Urinary bladder (tissue), 4 donors: ENCODE results near the gene SSUH2. TPM values are rescaled to one million over a fixed set of nuclear protein-coding genes. Genes with fewer than 3 reads are reported as not detected.

Experiments used
- DNase-seq: peaks from one replicate; pipeline ENCODE4 v3.0.0-alpha.2; 2015; ENCODE audit errors: extremely low spot score
- H3K27ac ChIP-seq: one replicate; pipeline ENCODE4 v1.5.1; 2013; ENCODE audit warnings: low read depth, mild to moderate bottlenecking, moderate library complexity
- H3K36me3 ChIP-seq: one replicate; pipeline ENCODE4 v1.6.1; 2013; ENCODE audit warnings: mild to moderate bottlenecking, moderate library complexity; ENCODE audit not compliant: insufficient read depth
- H3K4me1 ChIP-seq: one replicate; pipeline ENCODE4 v1.6.1; 2013; ENCODE audit warnings: mild to moderate bottlenecking, moderate library complexity; ENCODE audit not compliant: insufficient read depth
- H3K4me3 ChIP-seq: one replicate; pipeline ENCODE4 v1.5.1; 2013; ENCODE audit warnings: low read depth, low read length
- WGBS: extraction: QIAGEN DNeasy Blood & Tissue Kit; methylation state at CpG from one replicate; pipeline ENCODE4 v1.1.7; 2013; 5-methylcytosine and 5-hydroxymethylcytosine counted together
- polyA plus RNA-seq: library from polyadenylated mRNA; stranded (reverse); fragments of 200-250 nt; gene quantifications from one replicate; pipeline ENCODE4 v1.2.3, GENCODE V29; 2013
- total RNA-seq: library from RNA; depleted of rRNA; stranded (reverse); fragments of >200 nt; gene quantifications from one replicate; pipeline ENCODE4 v1.2.3, GENCODE V29; 2014
- donor health status: healthy with polysubstance abuse.
- donor health status: healthy.

Gene SSUH2
- total and polyA plus RNA-seq, 2 donors: 0.49 to 0.90 TPM

DNA sequence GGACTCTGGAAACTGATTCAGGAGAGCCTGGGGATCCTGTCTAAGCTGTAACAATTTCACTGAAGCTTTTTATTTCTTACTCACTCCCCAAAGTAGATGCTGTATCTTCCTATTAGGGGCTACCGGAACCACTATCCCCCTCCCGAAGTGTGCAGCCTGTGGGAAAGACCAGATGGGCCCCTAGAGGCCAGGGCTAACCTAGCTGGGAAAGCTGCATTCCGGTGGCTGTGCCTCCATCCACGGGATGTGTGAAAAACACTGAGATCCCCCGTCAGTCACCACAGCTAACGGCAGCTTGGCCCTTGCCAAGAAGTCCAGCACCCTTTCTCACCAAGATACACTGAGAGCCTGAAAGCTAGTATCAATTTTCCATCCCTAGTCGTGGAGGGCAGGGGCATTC is 3.1 kb downstream of the SSUH2 start:
- H3K4me1 ChIP-seq: no peaks in the 10 kb centered on the region
- no peak for DNase-seq
- no peak overlapping the region for H3K27ac ChIP-seq
- WGBS: 74% methylated on average over 7 of the region's 7 CpGs
- no peaks in the 10 kb centered on the region for H3K36me3 ChIP-seq
- no peak overlapping the region for H3K4me3 ChIP-seq

DNA sequence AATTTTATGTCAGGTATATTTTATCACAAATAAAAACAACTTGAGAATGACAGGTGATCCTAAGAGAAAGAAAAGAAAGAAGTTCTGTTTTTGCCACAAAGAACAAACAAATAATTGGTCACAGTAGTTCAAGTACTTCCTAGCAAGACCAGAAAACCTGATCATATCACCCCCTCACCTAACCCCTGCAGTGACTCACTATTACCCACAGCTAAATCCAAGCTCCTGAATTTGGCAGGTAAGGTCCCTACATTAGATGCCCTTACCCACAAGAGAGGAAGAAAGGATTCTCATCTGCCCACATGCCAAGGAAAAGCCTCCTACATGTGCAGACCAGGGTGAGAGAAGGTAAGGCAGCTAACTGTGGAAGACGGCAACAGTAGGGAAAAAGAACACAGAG is 4.4 kb downstream of the SSUH2 start:
- Histone ChIP-seq H3K4me1 (no peaks in the 10 kb centered on the region), H3K4me3 (no peak overlapping the region), H3K27ac (no peak overlapping the region), H3K36me3 (no peaks in the 10 kb centered on the region)
- no peak for DNase-seq
- 98% methylated on average over 1 of the region's 1 CpG for WGBS

DNA sequence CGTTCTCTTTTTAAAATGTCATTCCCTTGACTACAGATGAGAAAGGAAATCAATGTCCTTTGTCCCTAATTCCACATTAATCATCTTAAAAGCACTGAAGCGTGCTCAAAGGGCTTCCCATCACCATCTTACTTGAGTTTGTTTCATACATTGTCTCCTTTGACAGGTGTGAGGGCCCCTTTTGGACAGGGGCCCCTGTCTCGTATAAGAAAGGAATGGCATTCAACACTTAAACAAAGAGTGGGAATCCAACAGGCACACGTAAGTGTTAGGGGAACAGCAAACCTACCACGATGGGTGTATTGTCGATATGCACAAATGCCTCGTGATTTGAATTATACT is 5.0 kb downstream of the SSUH2 start:
- Histone ChIP-seq H3K27ac (no peak overlapping the region), H3K4me3 (no peak overlapping the region), H3K36me3 (no peaks in the 10 kb centered on the region), H3K4me1 (no peaks in the 10 kb centered on the region)
- no peak for DNase-seq
- WGBS: 83% methylated on average over 7 of the region's 7 CpGs

DNA sequence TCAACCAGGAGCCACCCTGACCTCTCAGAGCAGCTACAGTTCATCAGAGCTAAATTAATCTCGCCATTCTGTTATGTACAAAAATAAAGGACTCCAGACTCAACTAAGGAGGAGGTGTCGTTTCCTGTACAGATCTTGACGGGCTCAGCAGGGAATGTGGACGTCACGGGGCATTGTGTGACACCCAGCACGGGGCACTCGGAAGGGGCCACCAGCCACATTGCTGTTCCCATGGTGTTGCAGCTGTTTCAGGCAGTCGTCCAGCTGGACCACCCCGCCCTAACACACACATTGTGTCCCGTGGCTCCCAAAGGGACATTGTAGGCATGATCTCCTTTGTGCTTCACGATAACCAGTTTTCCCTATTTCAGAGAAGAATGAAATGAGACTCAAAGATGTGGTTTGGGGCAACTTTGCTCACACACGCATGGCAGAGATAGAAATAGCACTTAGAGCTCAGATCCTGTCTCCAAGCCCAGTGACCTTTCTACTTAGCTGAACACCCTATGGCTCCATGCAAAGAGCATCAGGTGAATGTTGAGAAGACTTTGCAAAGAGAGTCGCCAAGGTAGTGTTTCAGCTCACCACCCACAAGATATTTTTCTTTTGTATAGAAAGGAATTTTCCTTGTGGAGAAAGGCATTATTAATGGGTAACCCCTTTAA is 5.5 kb downstream of the SSUH2 start:
- Histone ChIP-seq H3K27ac (no peak overlapping the region), H3K4me3 (no peak overlapping the region)

DNA sequence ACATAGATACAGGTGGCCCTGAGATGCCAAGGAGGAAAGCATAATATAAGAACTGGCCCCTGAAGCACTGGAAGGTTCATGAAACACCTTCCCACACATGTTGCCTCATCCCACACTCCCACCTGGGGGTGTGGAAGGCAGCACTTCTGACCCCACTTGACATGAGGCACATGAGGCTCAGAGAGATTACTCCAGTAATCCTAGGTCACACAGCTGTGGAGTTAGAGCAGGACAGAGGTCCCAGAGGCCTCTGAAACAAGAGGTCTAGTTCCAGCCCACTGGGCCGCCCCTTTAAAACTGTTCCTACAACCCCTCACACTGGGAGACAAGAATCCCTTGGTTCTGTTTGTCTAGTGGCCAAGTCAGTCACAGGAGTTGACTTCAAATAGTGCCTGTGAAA is 7.2 kb downstream of the SSUH2 start:
- no peaks in the 10 kb centered on the region for H3K4me1 ChIP-seq
- no peaks in the 10 kb centered on the region for H3K36me3 ChIP-seq
- 97% methylated on average over 1 of the region's 1 CpG for WGBS
- no peak overlapping the region for H3K27ac ChIP-seq
- H3K4me3 ChIP-seq: no peak overlapping the region
- DNase-seq: no peak

More for the DNA sequence above, 5.5 kb downstream of the SSUH2 start:
- WGBS: 80% methylated on average over 13 of the region's 13 CpGs
- no peak for DNase-seq
- H3K36me3 ChIP-seq: no peaks in the 10 kb centered on the region
- no peaks in the 10 kb centered on the region for H3K4me1 ChIP-seq

DNA sequence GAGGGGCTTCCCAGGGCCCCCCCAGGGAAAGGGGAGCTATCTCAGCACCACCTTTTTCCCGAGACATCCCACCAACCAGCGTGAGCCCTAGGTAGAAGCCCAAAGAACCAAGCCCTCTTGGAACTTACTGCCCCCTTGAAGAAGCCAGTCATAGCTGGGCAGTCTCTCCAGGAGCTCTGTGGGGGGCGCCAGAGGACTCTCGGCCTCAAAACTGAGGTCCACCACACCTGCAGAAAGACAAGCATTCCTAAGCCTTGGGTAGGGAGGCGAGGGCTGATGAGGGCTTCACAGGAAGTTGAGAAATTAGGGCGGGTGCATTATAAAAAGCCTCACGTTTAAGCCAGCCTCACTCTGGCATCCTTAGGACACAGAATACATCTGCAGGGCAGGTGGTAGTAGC is 9.0 kb downstream of the SSUH2 start:
- no peaks in the 10 kb centered on the region for H3K36me3 ChIP-seq
- 82% methylated on average over 7 of the region's 7 CpGs for WGBS

DNA sequence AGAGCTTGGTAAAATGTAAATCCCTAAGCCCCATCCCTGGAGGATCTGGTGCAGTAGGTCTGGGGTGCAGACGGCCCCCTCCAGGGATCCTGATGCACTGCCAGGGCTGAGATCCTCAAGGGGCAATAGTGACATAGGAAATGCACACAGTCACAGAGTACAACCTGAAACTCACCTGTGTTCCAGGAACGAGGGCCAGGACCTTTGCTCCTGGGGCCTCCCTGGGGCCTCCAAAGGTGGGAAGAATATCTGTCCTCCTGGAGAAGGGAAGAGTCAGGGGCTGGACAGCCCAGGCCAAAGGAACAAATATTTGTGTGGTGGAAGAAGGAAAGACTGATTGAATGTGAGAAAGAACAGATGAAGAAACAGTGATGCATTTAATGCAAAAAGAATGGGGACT is 9.5 kb downstream of the SSUH2 start:
- no peak overlapping the region for H3K27ac ChIP-seq
- H3K36me3 ChIP-seq: no peaks in the 10 kb centered on the region
- no peaks in the 10 kb centered on the region for H3K4me1 ChIP-seq
- WGBS: 92% methylated on average over 2 of the region's 2 CpGs
- DNase-seq: no peak
- no peak overlapping the region for H3K4me3 ChIP-seq

More for the DNA sequence above, 9.0 kb downstream of the SSUH2 start:
- Histone ChIP-seq H3K4me1 (no peaks in the 10 kb centered on the region), H3K4me3 (no peak overlapping the region), H3K27ac (no peak overlapping the region)
- no peak for DNase-seq

DNA sequence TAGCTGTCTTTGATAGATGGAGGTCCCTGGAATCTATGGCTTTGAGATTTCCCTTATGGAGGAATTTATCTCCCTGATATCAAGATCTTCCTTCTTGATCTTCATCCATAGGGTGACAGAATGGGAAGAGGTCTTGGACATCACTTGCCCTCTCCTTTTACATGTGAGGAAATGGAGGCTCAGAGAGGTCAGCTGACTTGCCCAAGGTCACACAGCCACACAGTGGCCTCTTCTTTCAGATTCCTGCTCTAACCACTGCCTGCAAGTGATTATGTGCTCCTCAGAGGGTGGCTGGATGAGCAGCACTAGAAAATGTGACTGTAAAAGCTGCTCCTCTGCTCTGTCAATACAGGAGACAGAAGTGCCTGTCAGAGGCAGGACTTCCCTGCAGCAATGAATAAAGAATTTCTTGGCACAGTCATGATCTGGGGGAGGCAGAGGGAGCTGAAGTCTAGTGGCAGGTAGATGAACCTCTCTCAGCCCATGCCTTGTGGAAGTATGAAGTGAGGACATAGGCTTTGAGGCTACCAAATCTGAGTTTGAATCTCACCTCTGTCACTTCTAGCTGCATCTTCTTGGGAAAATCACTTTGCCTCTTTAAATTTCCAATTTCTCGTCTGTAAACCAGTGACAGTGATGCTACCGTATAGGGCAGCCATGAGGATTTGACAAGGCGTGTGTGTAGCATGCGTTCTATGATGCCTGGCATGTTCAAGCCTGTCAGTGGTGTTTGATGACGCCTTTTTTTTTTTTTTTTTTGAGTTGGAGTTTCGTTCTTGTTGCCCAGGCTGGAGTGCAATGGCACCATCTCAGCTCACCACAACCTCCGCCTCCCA is 12.0 kb downstream of the SSUH2 start:
- peak; percentile 17 for DNase-seq
- Histone ChIP-seq H3K4me1 (no peaks in the 10 kb centered on the region), H3K27ac (no peak overlapping the region), H3K4me3 (no peak overlapping the region), H3K36me3 (no peaks in the 10 kb centered on the region)
- 83% methylated on average over 7 of the region's 7 CpGs for WGBS

DNA sequence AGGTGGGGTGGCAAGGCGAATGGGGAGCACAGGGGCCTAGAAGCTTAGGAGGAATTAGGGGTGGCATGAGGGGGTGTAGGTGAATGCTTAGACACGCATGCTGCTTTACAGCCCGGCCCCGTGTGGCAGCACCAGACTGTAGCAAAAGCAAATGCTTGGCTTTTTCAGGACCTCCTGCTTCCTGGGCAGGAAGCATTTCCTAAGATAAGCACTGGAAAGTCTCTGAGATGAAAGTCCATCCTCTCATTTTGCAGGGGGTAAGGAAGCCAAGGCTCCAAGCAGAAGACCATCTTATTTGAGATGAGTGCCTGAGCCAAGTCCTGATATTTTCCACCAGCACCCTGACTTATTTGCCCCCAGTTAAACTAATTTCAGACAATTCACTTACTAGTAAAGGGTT is 12.9 kb downstream of the SSUH2 start:
- no peak for DNase-seq
- Histone ChIP-seq H3K4me1 (no peaks in the 10 kb centered on the region), H3K4me3 (no peak overlapping the region), H3K36me3 (no peaks in the 10 kb centered on the region), H3K27ac (no peak overlapping the region)
- 70% methylated on average over 4 of the region's 4 CpGs for WGBS

DNA sequence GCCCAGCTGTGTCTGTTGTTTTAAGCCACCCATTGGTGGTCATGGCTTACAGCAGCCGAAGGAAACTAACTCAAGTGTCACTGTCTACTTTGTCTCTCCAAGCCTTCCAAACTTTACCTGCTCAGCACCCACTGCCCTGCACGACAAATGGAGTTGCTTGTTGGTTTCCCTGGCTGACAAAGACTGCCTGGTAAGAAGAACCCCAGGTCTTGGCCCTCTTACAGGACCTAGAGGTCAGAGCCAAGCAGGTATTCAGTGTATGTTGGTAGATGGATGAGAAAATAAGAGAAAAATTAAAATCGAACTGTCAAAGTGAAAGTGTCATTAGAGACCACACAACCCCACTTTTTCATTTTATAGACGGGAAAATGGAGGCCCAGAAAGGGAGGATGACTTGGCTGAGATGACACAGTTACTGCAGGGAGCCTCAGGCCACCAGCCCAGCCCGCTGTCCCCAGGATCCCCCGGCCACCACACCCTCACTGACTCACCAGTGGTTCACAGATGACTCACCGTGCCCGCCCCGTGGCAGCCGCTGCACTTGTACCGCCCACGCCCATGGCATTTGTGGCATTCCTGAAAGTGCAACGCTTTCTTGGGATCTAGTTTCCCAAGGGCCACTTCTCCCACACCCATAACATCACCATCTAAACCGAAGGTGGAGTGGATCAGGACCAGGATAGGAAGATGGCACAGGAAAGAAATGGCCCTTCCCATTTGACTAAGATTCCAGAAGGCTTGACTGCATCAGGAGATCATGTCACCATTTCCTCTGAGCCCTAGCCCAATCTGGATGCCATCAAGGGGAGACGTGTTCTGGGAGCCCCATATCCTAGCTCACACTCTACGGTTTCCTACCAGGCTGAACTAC is 15.2 kb downstream of the SSUH2 start:
- DNase-seq: no peak
- WGBS: 81% methylated on average over 16 of the region's 16 CpGs
- no peaks in the 10 kb centered on the region for H3K4me1 ChIP-seq
- no peaks in the 10 kb centered on the region for H3K36me3 ChIP-seq
- no peak overlapping the region for H3K27ac ChIP-seq
- no peak overlapping the region for H3K4me3 ChIP-seq

DNA sequence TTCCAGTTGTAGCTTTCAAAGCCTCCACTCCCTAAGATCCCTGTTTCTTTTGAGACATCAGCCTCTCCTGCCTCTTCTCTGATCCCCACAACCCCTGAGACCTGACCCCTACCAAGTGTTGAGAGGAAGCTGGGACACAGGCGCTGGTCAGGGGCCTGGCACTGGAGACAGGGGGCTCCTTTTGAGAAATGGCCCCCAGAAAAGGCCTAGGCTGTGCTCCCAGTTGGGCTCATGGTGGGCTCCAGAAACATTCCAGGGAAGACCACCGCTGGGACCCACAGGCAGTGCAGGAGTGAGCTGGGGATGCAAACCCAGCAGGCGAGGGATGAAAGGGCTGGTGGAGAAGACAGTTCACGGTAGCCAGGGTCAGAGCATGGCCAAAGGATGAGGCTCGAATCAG is 16.6 kb downstream of the SSUH2 start:
- no peak overlapping the region for H3K27ac ChIP-seq
- no peak for DNase-seq
- 97% methylated on average over 5 of the region's 5 CpGs for WGBS

DNA sequence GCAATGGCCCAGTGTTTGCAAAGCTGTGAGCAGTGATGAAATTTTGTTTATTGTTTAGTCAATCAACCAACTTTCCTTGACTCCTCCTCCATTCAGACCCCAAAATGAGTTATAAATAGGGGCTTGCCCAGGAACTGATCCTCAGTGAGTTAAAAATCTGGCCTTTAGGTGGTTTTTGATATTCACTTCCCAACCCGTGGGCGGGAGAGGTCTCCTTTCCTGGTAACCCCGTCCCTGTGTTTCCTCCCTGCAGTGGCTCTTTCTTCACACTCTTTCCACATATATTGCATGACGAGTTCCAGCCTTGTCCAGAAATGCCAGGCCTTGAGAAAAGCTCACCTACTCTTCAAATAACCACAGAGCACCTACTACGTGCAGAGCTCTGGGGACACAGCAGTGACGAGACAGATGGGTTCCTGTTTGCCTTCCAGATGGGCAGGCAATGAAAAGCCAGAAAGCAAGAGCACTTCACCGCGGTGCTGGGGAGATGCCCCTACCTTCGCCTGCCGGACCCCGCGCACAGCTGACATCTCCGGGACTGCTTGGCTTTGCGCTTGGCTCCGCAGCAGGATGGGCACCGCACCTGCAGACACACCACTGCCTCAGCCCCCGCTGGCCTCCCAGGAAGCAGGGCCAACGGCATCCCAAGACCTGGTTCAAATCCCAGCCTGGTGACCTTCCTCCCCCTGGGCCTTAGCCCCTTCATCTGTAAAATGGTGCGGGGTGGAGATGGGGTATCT is 17.2 kb downstream of the SSUH2 start:
- 90% methylated on average over 19 of the region's 19 CpGs for WGBS
- DNase-seq: no peak
- H3K27ac ChIP-seq: no peak overlapping the region

More for the DNA sequence above, 16.6 kb downstream of the SSUH2 start:
- H3K4me1 ChIP-seq: no peaks in the 10 kb centered on the region
- no peaks in the 10 kb centered on the region for H3K36me3 ChIP-seq
- no peak overlapping the region for H3K4me3 ChIP-seq

DNA sequence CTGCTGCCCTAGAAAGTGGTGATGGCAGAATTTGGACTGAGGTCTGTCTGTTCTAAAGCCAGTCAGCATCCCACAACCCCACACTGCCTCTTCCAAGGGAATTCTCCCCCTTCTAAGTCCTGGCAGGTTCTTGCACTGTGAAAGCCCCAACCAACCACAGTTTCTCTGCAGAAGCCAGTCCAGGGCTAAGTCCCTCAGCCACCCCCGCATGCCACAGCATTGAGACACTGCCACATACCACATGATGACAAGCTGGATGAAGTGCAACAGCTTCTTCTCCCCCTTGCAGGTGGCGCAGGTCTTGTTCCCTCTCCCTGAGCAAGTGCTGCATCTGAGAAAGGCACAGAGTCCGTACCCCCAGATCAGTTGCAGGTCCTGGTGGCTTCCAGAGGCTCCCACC is 18.6 kb downstream of the SSUH2 start:
- H3K4me1 ChIP-seq: no peaks in the 10 kb centered on the region
- DNase-seq: no peak

More for the DNA sequence above, 17.2 kb downstream of the SSUH2 start:
- Histone ChIP-seq H3K36me3 (no peaks in the 10 kb centered on the region), H3K4me1 (no peaks in the 10 kb centered on the region), H3K4me3 (no peak overlapping the region)

More for the DNA sequence above, 18.6 kb downstream of the SSUH2 start:
- Histone ChIP-seq H3K4me3 (no peak overlapping the region), H3K27ac (no peak overlapping the region), H3K36me3 (no peaks in the 10 kb centered on the region)
- WGBS: 94% methylated on average over 3 of the region's 3 CpGs
